SK-N-SH (cell line): ENCODE data around the gene BTLA. TPM values are rescaled to one million over a fixed set of nuclear protein-coding genes. Genes with fewer than 3 reads are reported as not detected.

ENCODE experiments used
- CTCF ChIA-PET: fragments of 300-600, 350-600 bp; formaldehyde crosslinking; extraction: SDS; loops from one replicate; lab custom pipeline; 2021; lab: Yijun Ruan, JAX
- POLR2A ChIA-PET: fragments of 350-600 bp; sonication (Branson Sonifier 250); formaldehyde crosslinking; extraction: SDS; loops from one replicate; lab custom pipeline; 2020; ENCODE audit warnings: antibody characterized with exemption, inconsistent platforms; lab: Yijun Ruan, JAX
- DNase-seq: peaks from one replicate; pipeline ENCODE4 v3.0.0; 2012
- H2AFZ ChIP-seq: fragments of 200-600 bp; sonication (generic); 2 replicates; pipeline ENCODE4 v1.8.1; 2016; ENCODE audit warnings: antibody characterized with exemption, mild to moderate bottlenecking, low read depth
- H3F3A ChIP-seq: fragments of 200-600 bp; sonication (generic); replicated peaks from 2 replicates; pipeline ENCODE3; 2016; ENCODE audit warnings: antibody characterized with exemption, mild to moderate bottlenecking; ENCODE audit not compliant: insufficient read depth
- H3K27ac ChIP-seq, 2 experiments: fragments of 200-500 bp in 1 of 2; fragments of 200-600 bp in 1 of 2; sonication (Bioruptor generic) in 1 of 2; sonication (generic), shearing (Covaris generic) in 1 of 2; 2 replicates each; pipeline versions ENCODE4 v1.5.1 to v1.6.1; 2014 to 2016; ENCODE audit warnings: low read depth in 2 of 2, inconsistent platforms in 1 of 2, low read length in 1 of 2, mild to moderate bottlenecking in 1 of 2, mixed read lengths in 1 of 2
- H3K27me3 ChIP-seq: fragments of 200-600 bp; sonication (generic), shearing (Covaris generic); 2 replicates; pipeline ENCODE4 v1.6.1; 2016; ENCODE audit warnings: mixed run types; ENCODE audit not compliant: insufficient read depth
- H3K36me3 ChIP-seq, 2 experiments: fragments of 200-500 bp in 1 of 2; fragments of 200-600 bp in 1 of 2; sonication (Bioruptor generic) in 1 of 2; sonication (generic) in 1 of 2; replicated peaks in 1 of 2; 2 replicates each; pipeline versions ENCODE3 to v1.5.1; 2014 to 2016; ENCODE audit warnings: low read length in 1 of 2, mild to moderate bottlenecking in 1 of 2; ENCODE audit not compliant: insufficient read depth in 2 of 2, control insufficient read depth in 1 of 2
- H3K4me1 ChIP-seq, 2 experiments: fragments of 200-500 bp in 1 of 2; fragments of 200-600 bp in 1 of 2; sonication (Bioruptor generic) in 1 of 2; sonication (generic), shearing (Covaris generic) in 1 of 2; 2 replicates each; pipeline versions ENCODE4 v1.5.1 to v1.6.1; 2014 to 2016; ENCODE audit warnings: low read depth in 1 of 2, low read length in 1 of 2, mixed run types in 1 of 2; ENCODE audit not compliant: insufficient read depth in 2 of 2, control insufficient read depth in 1 of 2
- H3K4me2 ChIP-seq: fragments of 200-600 bp; sonication (generic), shearing (Covaris generic); 2 replicates; pipeline ENCODE4 v1.6.1; 2017; ENCODE audit warnings: mixed run types
- H3K4me3 ChIP-seq, 2 experiments: fragments of 200-500 bp in 1 of 2; fragments of 200-600 bp in 1 of 2; sonication (Bioruptor generic) in 1 of 2; sonication (generic), shearing (Covaris generic) in 1 of 2; 2 replicates each; pipeline versions ENCODE4 v1.5.1 to v1.8.1; 2014 to 2016; ENCODE audit warnings: low read depth in 2 of 2, inconsistent platforms in 1 of 2, low read length in 1 of 2, mild to moderate bottlenecking in 1 of 2, mixed read lengths in 1 of 2, moderate library complexity in 1 of 2
- H3K79me2 ChIP-seq: fragments of 200-600 bp; sonication (generic); 2 replicates; pipeline ENCODE4 v1.8.1; 2017; ENCODE audit warnings: mild to moderate bottlenecking; ENCODE audit not compliant: insufficient read depth
- H3K9ac ChIP-seq: fragments of 200-600 bp; sonication (generic); 2 replicates; pipeline ENCODE4 v1.6.1; 2017; ENCODE audit warnings: mixed run types
- H3K9me2 ChIP-seq: fragments of 200-600 bp; sonication (generic); 2 replicates; pipeline ENCODE4 v1.6.1; 2017; ENCODE audit warnings: mixed run types
- H3K9me3 ChIP-seq: fragments of 200-600 bp; sonication (generic); 2 replicates; pipeline ENCODE4 v1.6.1; 2017; ENCODE audit warnings: mixed run types, mild to moderate bottlenecking, moderate library complexity
- H4K20me1 ChIP-seq: fragments of 200-600 bp; sonication (generic); 2 replicates; pipeline ENCODE4 v1.6.1; 2017; ENCODE audit warnings: mild to moderate bottlenecking, mixed run types; ENCODE audit not compliant: insufficient read depth
- CTCF ChIP-seq: fragments of 200-600 bp; sonication (generic); IDR thresholded peaks from 2 replicates; pipeline ENCODE4 v1.6.1; 2017; ENCODE audit warnings: antibody characterized with exemption, mild to moderate bottlenecking, moderate library complexity
- ELF1 ChIP-seq: IDR thresholded peaks from 2 replicates; pipeline ENCODE4 v1.4.0; 2012
- EP300 ChIP-seq, 2 experiments: IDR thresholded peaks; 2 replicates each; pipeline versions ENCODE4 v1.4.0 to v1.6.1; 2012; ENCODE audit warnings: borderline replicate concordance in 1 of 2, low read depth in 1 of 2, low read length in 1 of 2
- FOXJ3 ChIP-seq: sonication (generic); formaldehyde crosslinking; IDR thresholded peaks from 2 replicates; pipeline ENCODE4 v1.5.1; 2020; ENCODE audit warnings: mild to moderate bottlenecking, missing genetic modification reagents
- FOXM1 ChIP-seq: IDR thresholded peaks from 2 replicates; pipeline ENCODE4 v1.4.0; 2012; ENCODE audit warnings: low read depth, mild to moderate bottlenecking
- JUND ChIP-seq: IDR thresholded peaks from 2 replicates; pipeline ENCODE4 v1.4.0; 2012
- MAX ChIP-seq: IDR thresholded peaks from 2 replicates; pipeline ENCODE4 v1.4.0; 2012; ENCODE audit warnings: low read depth
- MXI1 ChIP-seq: IDR thresholded peaks from 2 replicates; pipeline ENCODE4 v1.6.1; 2012; ENCODE audit warnings: mild to moderate bottlenecking, low read depth, low read length, improper control_type of control experiment
- NFIC ChIP-seq: IDR thresholded peaks from 2 replicates; pipeline ENCODE4 v1.4.0; 2012; ENCODE audit warnings: borderline replicate concordance
- NRF1 ChIP-seq: IDR thresholded peaks from 2 replicates; pipeline ENCODE4 v1.6.1; 2012; ENCODE audit warnings: low read depth, mild to moderate bottlenecking, low read length
- POLR2AphosphoS5 ChIP-seq: IDR thresholded peaks from 2 replicates; pipeline ENCODE4 v1.6.1; 2012; ENCODE audit warnings: low read depth, low read length
- RAD21 ChIP-seq: IDR thresholded peaks from 2 replicates; pipeline ENCODE4 v1.6.1; 2012; ENCODE audit warnings: mild to moderate bottlenecking, low read length
- REST ChIP-seq: IDR thresholded peaks from 2 replicates; pipeline ENCODE4 v1.6.1; 2012; ENCODE audit warnings: mild to moderate bottlenecking, low read depth, low read length, moderate library complexity
- RXRA ChIP-seq: IDR thresholded peaks from 2 replicates; pipeline ENCODE4 v1.4.0; 2012; ENCODE audit warnings: low read depth, mild to moderate bottlenecking, borderline replicate concordance
- SMC3 ChIP-seq: IDR thresholded peaks from 2 replicates; pipeline ENCODE4 v1.6.1; 2012; ENCODE audit warnings: low read depth, low read length, improper control_type of control experiment
- TAF1 ChIP-seq: IDR thresholded peaks from 2 replicates; pipeline ENCODE4 v1.6.1; 2012; ENCODE audit warnings: low read depth, mild to moderate bottlenecking, low read length, moderate library complexity, borderline replicate concordance
- USF1 ChIP-seq: IDR thresholded peaks from 2 replicates; pipeline ENCODE4 v1.4.0; 2012; ENCODE audit warnings: low read depth, borderline replicate concordance
- USF2 ChIP-seq: fragments of 150-350 bp; IDR thresholded peaks from 2 replicates; pipeline ENCODE4 v1.6.1; 2017; ENCODE audit warnings: antibody characterized with exemption, low read length, low read depth, borderline replicate concordance
- YY1 ChIP-seq: IDR thresholded peaks from 2 replicates; pipeline ENCODE4 v1.4.0; 2012; ENCODE audit warnings: low read depth, mild to moderate bottlenecking
- ZBTB33 ChIP-seq: IDR thresholded peaks from 2 replicates; pipeline ENCODE4 v1.4.0; 2012; ENCODE audit warnings: low read depth, borderline replicate concordance
- whole genome bisulfite sequencing: methylation state at CpG from one replicate; pipeline ENCODE4 v1.1.6; 2017; ENCODE audit warnings: low lambda C conversion rate; 5-methylcytosine and 5-hydroxymethylcytosine counted together
- polyA plus RNA-seq, 3 experiments: library from polyadenylated mRNA; depleted of rRNA; stranded (reverse); fragments of >200 nt; gene quantifications; 2 replicates each; pipeline ENCODE4 v1.2.3, GENCODE V29; 2012

BTLA gene
- polyA plus RNA-seq, 1 of the 3 experiments (the other 2 are of a cell fraction) = not detected

- TF ChIP-seq USF2 (no peak), JUND (no peak), EP300 (IDR thresholded peaks at IDR 0.05; ENCODE audit: borderline replicate concordance in 1 of 2, low read depth in 1 of 2, low read length in 1 of 2) (no peak), TAF1 (no peak), NRF1 (no peak), MAX (no peak), POLR2AphosphoS5 (no peak), CTCF (no peak), SMC3 (no peak), ZBTB33 (no peak), NFIC (no peak), FOXM1 (no peak)
These were observed 82.7 kb downstream of the BTLA start (continued) for GRCh38 chr3:112416391-112417212.

- no peak overlapping the region for H3K9ac ChIP-seq
- H3K9me2 ChIP-seq = no peaks in the 10 kb centered on the region
- TF ChIP-seq RXRA (no peak), MXI1 (no peak), FOXJ3 (CRISPR knock-in tag) (no peak), USF1 (no peak), RAD21 (no peak), ELF1 (no peak), YY1 (no peak), REST (no peak)
- ChIA-PET POLR2A (no interaction called here), CTCF (no interaction called here)
- H3K4me3 ChIP-seq = no peak overlapping the region
- no peak overlapping the region for H3K27ac ChIP-seq
- 62% methylated on average over 6 of the region's 6 CpGs for WGBS
- H3K27me3 ChIP-seq = no peaks in the 10 kb centered on the region
- H3K36me3 ChIP-seq = no peaks in the 10 kb centered on the region
- H3K4me2 ChIP-seq = no peak overlapping the region
- H3K9me3 ChIP-seq = no peaks in the 10 kb centered on the region
- no peaks in the 10 kb centered on the region for H3F3A ChIP-seq
- H3K79me2 ChIP-seq = no peaks in the 10 kb centered on the region
- H4K20me1 ChIP-seq = no peaks in the 10 kb centered on the region
- H2AFZ ChIP-seq = no peak overlapping the region
- no peak for DNase-seq
- no peaks in the 10 kb centered on the region for H3K4me1 ChIP-seq
These were observed 83.9 kb downstream of the BTLA start for GRCh38 chr3:112415390-112415789.
